C4-2B (cell line): ENCODE results near the gene SH3RF1.

Experiments
- CTCF ChIP-seq: fragments of 450-650 bp; conservative IDR thresholded peaks from 2 replicates; pipeline ENCODE4 v1.5.1; 2017; ENCODE audit warnings: mild to moderate bottlenecking
- ZFX ChIP-seq: fragments of 450-650 bp; IDR thresholded peaks from 2 replicates; pipeline ENCODE4 v1.6.1; 2017

DNA sequence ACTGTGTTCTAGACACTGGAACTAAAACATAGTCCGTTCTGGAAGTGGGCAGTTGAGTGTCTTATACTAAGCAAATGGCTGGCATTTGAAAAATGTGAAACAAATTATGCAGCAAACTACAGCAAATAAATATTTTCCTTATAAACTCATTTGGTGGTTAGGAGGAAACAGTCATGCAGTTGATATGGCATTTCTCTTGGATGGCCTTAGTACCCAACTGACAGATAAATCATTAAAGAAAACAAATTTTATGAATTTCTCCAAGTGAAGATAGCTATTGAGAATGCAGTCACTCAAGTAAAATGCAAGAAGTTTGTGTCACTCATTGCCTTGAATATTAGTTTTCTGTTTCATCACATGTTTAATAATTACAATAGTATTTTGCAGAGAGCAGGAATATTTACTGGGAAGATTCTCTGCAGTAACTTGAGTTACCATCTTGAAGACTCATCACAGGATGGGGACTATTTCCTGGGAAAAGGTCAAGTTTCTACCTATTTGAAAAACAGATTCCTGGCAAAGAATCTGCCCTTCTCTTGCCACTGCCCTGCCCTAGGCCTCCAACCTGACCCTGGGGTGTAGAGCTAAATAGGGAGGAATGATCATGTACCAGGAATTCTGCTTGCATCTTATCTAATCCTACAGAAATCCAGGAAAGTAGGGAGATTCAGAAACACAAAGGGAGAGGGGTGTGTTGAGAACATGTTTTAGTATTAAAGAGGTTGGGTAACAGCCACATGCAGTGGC lies 105.9 kb downstream of the SH3RF1 start:
- no peak for TF ChIP-seq CTCF
- no peak for TF ChIP-seq ZFX
